GM12892 (cell line): ENCODE measurements around the gene SPATA3.

Experiments used
- POLR2A ChIP-seq: IDR thresholded peaks from 2 replicates; pipeline ENCODE4 v1.6.1; 2011; ENCODE audit warnings: low read depth, low read length, control low read depth
- POLR2AphosphoS5 ChIP-seq: IDR thresholded peaks from 2 replicates; pipeline ENCODE4 v1.6.1; 2011; ENCODE audit warnings: low read depth, low read length, control low read depth

DNA sequence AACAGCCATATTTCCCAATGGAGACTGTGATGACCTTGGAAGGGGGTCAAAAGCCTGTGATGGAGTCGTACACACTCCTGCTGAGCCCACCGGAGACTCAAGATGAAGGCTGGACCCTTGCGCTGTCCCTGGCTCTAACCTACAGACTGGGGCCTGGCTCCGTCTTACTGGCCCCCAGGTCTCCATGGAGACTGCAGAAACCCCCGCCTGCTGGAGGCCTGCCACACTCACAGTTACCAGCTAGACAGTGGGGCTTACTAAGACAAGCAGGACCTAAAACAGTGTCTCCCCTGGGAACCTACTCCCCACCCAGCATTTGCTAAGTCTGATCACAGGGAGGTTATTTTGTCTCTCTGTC, 51.0 kb downstream of the SPATA3 start:
- TF ChIP-seq POLR2AphosphoS5 (no peak), POLR2A (no peak)
